GM12872 (cell line): ENCODE results near the gene CHST7.

Experiments used
- TF ChIP-seq, protein P1 (sequence below): IDR thresholded peaks from 3 replicates; pipeline ENCODE4 v1.5.1; 2011; ENCODE audit warnings: low read depth, mild to moderate bottlenecking, low read length, moderate library complexity; ENCODE audit not compliant: insufficient read depth

Gene CHST7

GRCh38 chrX:46553935-46554334 is 19.6 kb upstream of the CHST7 start:
- TF ChIP-seq, protein P1, sequence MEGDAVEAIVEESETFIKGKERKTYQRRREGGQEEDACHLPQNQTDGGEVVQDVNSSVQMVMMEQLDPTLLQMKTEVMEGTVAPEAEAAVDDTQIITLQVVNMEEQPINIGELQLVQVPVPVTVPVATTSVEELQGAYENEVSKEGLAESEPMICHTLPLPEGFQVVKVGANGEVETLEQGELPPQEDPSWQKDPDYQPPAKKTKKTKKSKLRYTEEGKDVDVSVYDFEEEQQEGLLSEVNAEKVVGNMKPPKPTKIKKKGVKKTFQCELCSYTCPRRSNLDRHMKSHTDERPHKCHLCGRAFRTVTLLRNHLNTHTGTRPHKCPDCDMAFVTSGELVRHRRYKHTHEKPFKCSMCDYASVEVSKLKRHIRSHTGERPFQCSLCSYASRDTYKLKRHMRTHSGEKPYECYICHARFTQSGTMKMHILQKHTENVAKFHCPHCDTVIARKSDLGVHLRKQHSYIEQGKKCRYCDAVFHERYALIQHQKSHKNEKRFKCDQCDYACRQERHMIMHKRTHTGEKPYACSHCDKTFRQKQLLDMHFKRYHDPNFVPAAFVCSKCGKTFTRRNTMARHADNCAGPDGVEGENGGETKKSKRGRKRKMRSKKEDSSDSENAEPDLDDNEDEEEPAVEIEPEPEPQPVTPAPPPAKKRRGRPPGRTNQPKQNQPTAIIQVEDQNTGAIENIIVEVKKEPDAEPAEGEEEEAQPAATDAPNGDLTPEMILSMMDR, result no peak

GRCh38 chrX:46554942-46555341 is 18.6 kb upstream of the CHST7 start:
- TF ChIP-seq, protein P1, result no peak

DNA sequence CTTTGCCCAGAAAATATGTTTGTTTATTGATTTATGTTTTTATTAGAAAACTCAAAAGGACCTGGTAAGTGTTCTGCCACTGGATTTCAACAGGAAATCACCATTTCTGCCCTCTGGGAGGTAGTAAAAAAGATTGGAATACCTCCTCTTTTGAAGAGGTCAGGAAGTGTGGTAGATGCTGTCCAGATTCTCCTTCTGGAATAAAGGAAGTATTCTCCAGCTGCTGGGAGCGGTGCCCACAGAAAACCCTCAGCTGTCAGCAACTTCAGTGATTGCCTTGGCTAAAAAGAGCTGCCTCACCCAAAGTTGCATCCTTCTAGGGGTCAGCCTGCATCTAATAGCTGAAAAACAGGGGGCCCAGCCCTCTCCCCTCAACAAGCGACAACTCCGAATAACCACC is 14.5 kb upstream of the CHST7 start:
- TF ChIP-seq, protein P1, result no peak

- TF ChIP-seq, protein P1, result no peak
These were observed 11.5 kb upstream of the CHST7 start for GRCh38 chrX:46561824-46562657.

DNA sequence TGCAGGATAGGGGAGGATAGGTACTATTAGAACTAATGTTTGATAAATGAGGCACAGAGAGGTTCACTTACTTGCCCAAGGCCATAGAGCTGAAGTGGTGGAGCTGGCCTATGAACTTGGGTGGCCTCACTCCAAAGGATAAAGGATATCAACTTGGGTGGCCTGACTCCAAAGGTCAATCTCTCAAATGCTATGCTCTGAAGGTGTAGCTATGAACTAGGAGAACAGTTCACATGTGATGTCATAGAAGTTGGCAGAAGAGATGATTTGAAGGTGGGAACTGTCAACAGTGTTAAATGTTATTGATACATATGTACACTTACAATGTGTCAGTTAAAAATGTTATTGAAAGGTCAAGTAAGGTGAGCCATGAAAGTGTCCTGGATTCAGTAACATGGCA is 6.2 kb upstream of the CHST7 start:
- TF ChIP-seq, protein P1, result no peak

- TF ChIP-seq, protein P1, result no peak
These were observed 3.9 kb upstream of the CHST7 start for GRCh38 chrX:46569621-46570020.

GRCh38 chrX:46571423-46572339 is 1.9 kb upstream of the CHST7 start:
- TF ChIP-seq, protein P1, result no peak
